Fibroblast of gingiva (primary cell): ENCODE results near the gene FICD.
"Not testable (repeated sequence)": the region's sequence is repeated elsewhere in the genome, so short reads cannot be mapped to it uniquely, and the experiment has no call there.

Experiments
- DNase-seq: peaks from one replicate; pipeline ENCODE4 v3.0.0-alpha.2; 2011; ENCODE audit warnings: low read depth

The FICD gene

GRCh38 chr12:108514973-108515814, at the start of gene FICD:
Gene FICD, plus strand, starts transcription at chr12:108515277. Its CDS starts 1,696 bp downstream, at chr12:108516973.
- DNase-seq: peak; percentile 96

- DNase-seq: no peak
Observed at GRCh38 chr12:108465417-108465816, 49.7 kb upstream of the FICD start.

GRCh38 chr12:108468196-108468968, 46.7 kb upstream of the FICD start:
- DNase-seq: no peak

- DNase-seq: no peak
Observed at GRCh38 chr12:108473400-108474055, 41.5 kb upstream of the FICD start.

GRCh38 chr12:108475396-108475795, 39.7 kb upstream of the FICD start:
- no peak for DNase-seq

GRCh38 chr12:108477055-108477880, 37.8 kb upstream of the FICD start:
- DNase-seq: no peak

- DNase-seq: no peak
Observed at GRCh38 chr12:108477881-108478259, 37.2 kb upstream of the FICD start.

GRCh38 chr12:108478611-108479206, 36.4 kb upstream of the FICD start:
- DNase-seq: no peak

GRCh38 chr12:108479364-108480070, 35.6 kb upstream of the FICD start:
- no peak for DNase-seq

- DNase-seq: no peak
Observed at GRCh38 chr12:108482717-108483212, 32.3 kb upstream of the FICD start.

- no peak for DNase-seq
Observed at GRCh38 chr12:108483213-108484059, 31.6 kb upstream of the FICD start.

GRCh38 chr12:108484431-108484830, 30.6 kb upstream of the FICD start:
- DNase-seq: no peak

- no peak for DNase-seq
Observed at GRCh38 chr12:108484845-108485244, 30.2 kb upstream of the FICD start.

GRCh38 chr12:108485371-108485770, 29.7 kb upstream of the FICD start:
- DNase-seq: not testable (repeated sequence)

- not testable (repeated sequence) for DNase-seq
Observed at GRCh38 chr12:108487029-108487428, 28.0 kb upstream of the FICD start.

GRCh38 chr12:108491256-108491655, 23.8 kb upstream of the FICD start:
- DNase-seq: no peak

GRCh38 chr12:108495054-108495453, 20.0 kb upstream of the FICD start:
- DNase-seq: no peak

GRCh38 chr12:108495823-108496579, 19.1 kb upstream of the FICD start:
- no peak for DNase-seq

- no peak for DNase-seq
Observed at GRCh38 chr12:108498136-108498535, 16.9 kb upstream of the FICD start.
